Motor neuron (in vitro differentiated cells): ENCODE measurements around the gene DDI2. TPM values are rescaled to one million over a fixed set of nuclear protein-coding genes. Genes with fewer than 3 reads are reported as not detected.

ENCODE experiments used
- ATAC-seq, 8 experiments: fragments of 200-7000 bp; cut with Tn5 transposase; replicated peaks in 6 of 8; 2 replicates each; pipeline ENCODE4 v1.8.0; 2021; ENCODE audit warnings: mild to moderate bottlenecking in 8 of 8, moderate library complexity in 8 of 8
- H3K27ac ChIP-seq, 2 donors: fragments of 250-450 bp; sonication (Bioruptor Pico); 2 replicates each; pipeline ENCODE4 v1.9.0; 2021; ENCODE audit warnings: antibody characterized with exemption in 2 of 2, mild to moderate bottlenecking in 2 of 2, moderate library complexity in 1 of 2
- H3K4me1 ChIP-seq, 2 donors: fragments of 250-450 bp; sonication (Bioruptor Pico); replicated peaks in 1 of 2; 2 replicates each; pipeline ENCODE4 v1.6.1; 2021; ENCODE audit warnings: antibody characterized with exemption in 2 of 2, mild to moderate bottlenecking in 2 of 2, moderate library complexity in 1 of 2
- H3K4me3 ChIP-seq, 5 donors: fragments of 250-450 bp; sonication (Bioruptor Pico); 2 replicates each; pipeline ENCODE4 v1.9.0; 2021; ENCODE audit warnings: antibody characterized with exemption in 5 of 5, mild to moderate bottlenecking in 5 of 5, moderate library complexity in 4 of 5
- WGBS, 10 experiments: fragments of 450-650 bp; shearing (Covaris generic); methylation state at CpG; one replicate each; pipeline ENCODE4 v1.0.0; 2022; 5-methylcytosine and 5-hydroxymethylcytosine counted together
- in situ Hi-C, 9 experiments: fragments of 400-800 bp; cut with MboI; loops; one replicate each; pipeline ENCODE4 v1.15.0; 2021; ENCODE audit warnings: low sequenced_read_pairs in 9 of 9, low pct_unique_long_range_greater_than_20kb in 2 of 9; ENCODE audit not compliant: unreplicated experiment in 9 of 9
- total RNA-seq, 8 experiments: library from RNA; unstranded; fragments of 300-600 nt; gene quantifications; 2 replicates each; pipeline versions ENCODE4 v1.2.3 to v1.2.4, GENCODE V29; 2022

The DDI2 gene
- total RNA-seq, 8 experiments from 2014 or later: 11.1 to 47.4 (median 17.0) TPM

GRCh38 chr1:15708486-15709137 is 91.4 kb downstream of the DDI2 start:
- no peak overlapping the region for H3K27ac ChIP-seq
- in situ Hi-C loops: no loop called here
- H3K4me3 ChIP-seq: no peak overlapping the region
- no peaks in the 10 kb centered on the region for H3K4me1 ChIP-seq
- 67 to 100% (median 91%) methylated on average over 5 to 15 of the region's 15 CpGs; no CpG with 5 or more reads in 1 of the 10 experiments for WGBS, 10 experiments
- ATAC-seq: no peak

- no peak for ATAC-seq
- Histone ChIP-seq H3K4me3 (no peak overlapping the region), H3K4me1 (no peaks in the 10 kb centered on the region), H3K27ac (no peak overlapping the region)
- WGBS, 10 experiments: 82 to 100% (median 98%) methylated on average over 1 to 4 of the region's 4 CpGs; no CpG with 5 or more reads in 1 of the 10 experiments
- in situ Hi-C loops: no loop called here
Observed at GRCh38 chr1:15709226-15709625, 92.0 kb downstream of the DDI2 start.

DNA sequence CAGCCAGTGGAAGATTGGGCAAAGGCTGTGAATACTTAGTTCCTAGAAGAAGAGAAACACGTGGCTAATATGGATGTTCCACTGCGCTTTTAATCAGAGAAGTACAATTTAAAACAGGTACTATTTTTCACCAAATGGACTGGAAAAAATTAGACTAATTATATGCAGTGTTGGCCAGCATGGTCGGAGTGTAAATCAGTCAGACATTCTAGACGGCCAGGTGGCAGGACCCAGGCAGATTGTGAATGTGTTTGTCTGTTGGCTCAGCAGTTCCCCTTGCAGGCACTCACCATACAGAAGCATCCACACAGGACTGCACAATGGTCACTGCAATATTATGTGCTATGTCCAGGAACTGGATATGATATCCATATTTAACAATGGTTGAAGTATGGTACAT is 94.9 kb downstream of the DDI2 start:
- in situ Hi-C loops: no loop called here
- no peak overlapping the region for H3K4me3 ChIP-seq
- ATAC-seq: peak in 6 of 8 experiments; percentile 33 to 83 (median 62)
- no peak overlapping the region for H3K27ac ChIP-seq
- H3K4me1 ChIP-seq: no peaks in the 10 kb centered on the region
- 30 to 64% (median 50%) methylated on average over 2 to 4 of the region's 4 CpGs for WGBS, 10 experiments

DNA sequence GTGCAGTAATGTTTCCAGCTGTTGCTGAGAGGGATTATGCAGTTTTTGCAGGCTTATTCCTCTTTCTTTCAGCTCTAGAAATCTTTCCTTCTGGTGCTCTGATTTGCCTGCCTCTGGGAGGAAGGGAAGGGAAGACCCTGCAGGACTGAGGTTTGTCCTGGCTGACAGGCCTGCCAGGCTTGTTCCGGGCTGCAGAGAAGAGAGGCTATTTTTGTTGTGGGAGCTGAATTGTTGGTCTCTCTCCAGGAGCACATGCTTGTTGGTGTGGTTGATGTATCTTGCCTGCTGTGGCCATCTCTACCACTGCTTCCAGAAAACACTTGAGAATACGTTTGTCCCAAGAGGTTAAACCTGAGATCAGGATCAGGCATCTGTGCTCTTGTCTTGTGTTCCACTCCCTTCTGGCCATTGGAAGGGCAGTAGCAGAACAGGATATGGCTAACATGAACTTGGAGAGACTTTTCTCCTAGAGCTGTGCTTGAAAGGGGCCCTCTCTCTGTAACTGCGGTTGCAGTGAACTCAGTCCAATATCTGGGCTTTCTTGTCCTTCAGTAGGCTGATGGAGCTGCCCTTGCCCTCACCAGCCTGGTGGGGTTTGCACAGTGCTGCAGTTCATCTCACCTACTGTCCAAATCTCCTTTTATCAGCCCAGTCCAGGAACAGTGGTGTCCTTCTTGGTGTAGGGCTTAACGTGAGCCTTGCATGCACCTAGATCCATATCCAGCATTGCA is 97.3 kb downstream of the DDI2 start:
- Histone ChIP-seq H3K4me1 (no peaks in the 10 kb centered on the region), H3K27ac (no peak overlapping the region), H3K4me3 (no peak overlapping the region)
- in situ Hi-C loops: no loop called here
- WGBS, 10 experiments: 21 to 100% (median 83%) methylated on average over 1 to 4 of the region's 4 CpGs; no CpG with 5 or more reads in 2 of the 10 experiments
- ATAC-seq: peak in 2 of 8 experiments; percentile 60 to 77

DNA sequence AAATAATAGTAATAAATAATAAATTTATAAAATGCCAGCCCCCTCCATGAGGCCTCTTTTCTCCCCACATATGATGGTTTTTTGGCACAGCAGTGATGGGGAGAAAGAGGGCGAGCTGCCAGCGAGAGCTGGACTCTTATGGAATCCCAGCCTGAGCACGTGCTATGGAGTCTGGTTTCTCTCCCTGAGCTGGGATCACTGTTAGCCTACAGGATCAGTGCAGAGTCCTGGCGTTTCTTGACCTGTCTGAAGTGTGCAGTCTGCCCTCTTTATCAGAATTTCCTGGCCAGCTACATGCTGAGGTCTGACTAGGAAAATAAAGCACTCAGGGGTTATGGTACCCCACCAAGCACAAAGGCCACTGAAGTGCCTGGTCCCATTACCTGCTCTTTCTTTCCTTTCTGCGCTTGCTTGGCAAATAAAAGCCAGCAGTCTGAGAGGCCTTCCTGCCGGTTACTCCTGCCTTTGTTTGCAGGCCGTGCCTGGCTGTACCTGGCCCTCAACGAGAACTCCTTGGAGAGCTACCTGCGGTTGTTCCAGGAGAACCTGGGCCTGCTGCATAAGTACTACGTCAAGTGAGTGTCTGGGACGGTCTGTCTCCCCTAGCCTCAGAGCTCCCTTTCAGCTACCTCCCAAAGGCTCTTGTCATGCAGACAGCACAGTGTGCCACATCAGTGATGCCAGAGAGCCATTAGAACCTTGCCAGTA is 100.3 kb downstream of the DDI2 start:
- ATAC-seq: no peak
- H3K27ac ChIP-seq: no peak overlapping the region
- in situ Hi-C loops: no loop called here
- H3K4me3 ChIP-seq: no peak overlapping the region
- WGBS, 10 experiments: 83 to 100% (median 97%) methylated on average over 1 to 11 of the region's 11 CpGs; no CpG with 5 or more reads in 2 of the 10 experiments
- no peaks in the 10 kb centered on the region for H3K4me1 ChIP-seq

DNA sequence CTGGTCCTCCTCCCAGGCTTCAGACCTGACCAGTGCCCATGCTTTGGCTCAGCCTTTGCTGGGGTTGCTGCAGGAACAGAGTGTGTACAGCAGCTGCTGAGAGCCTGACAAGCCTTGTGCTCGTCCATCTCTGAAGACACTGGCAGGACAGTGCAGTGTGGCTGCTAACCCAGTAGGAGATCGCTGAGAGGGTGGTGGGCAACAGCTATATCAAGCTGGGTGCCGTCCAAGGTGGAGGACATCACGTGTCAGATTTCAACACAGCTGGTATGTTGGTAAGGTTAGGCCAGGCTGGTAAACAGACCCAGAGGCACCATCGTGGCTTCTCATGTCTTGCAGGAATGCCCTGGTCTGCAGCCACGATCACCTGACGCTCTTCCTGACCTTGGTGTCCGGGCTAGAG is 100.9 kb downstream of the DDI2 start:
- no peak for ATAC-seq
- Histone ChIP-seq H3K27ac (no peak overlapping the region), H3K4me3 (no peak overlapping the region), H3K4me1 (no peaks in the 10 kb centered on the region)
- 73 to 100% (median 100%) methylated on average over 1 to 5 of the region's 8 CpGs; no CpG with 5 or more reads in 2 of the 10 experiments for WGBS, 10 experiments
- in situ Hi-C loops: no loop called here

Other genes starting within 250 kb of the DDI2 start
- gene EFHD2, start 207.6 kb upstream of the DDI2 start, total RNA-seq: 10 to 100 TPM in 7 of 8 experiments, 1 to 10 TPM in 1; 9.1 to 67.9 (median 14.4) TPM
- gene CTRC, start 179.0 kb upstream of the DDI2 start, total RNA-seq: under 1 TPM in 7 of 8 experiments, not detected in 1; 0.05 to 0.95 (median 0.14) TPM
- 1 to 10 TPM in 1 of 8 experiments, not detected in 7; 1.1 TPM for gene CELA2A, start 160.7 kb upstream of the DDI2 start, total RNA-seq
- gene CELA2B, start 141.4 kb upstream of the DDI2 start, total RNA-seq: not detected
- 10 to 100 TPM in 6 of 8 experiments, 1 to 10 TPM in 2; 8.2 to 17.1 (median 13.9) TPM for gene CASP9, start 93.2 kb upstream of the DDI2 start, total RNA-seq
- 10 to 100 TPM; 14.4 to 26.0 (median 18.0) TPM for gene DNAJC16, start 90.6 kb upstream of the DDI2 start, total RNA-seq
- 1 to 10 TPM in 2 of 8 experiments, under 1 TPM in 6; 0.14 to 1.2 (median 0.65) TPM for gene AGMAT, start 32.4 kb upstream of the DDI2 start, total RNA-seq
- gene PLEKHM2, start 66.9 kb downstream of the DDI2 start, total RNA-seq: 10 to 100 TPM; 23.7 to 45.7 (median 33.4) TPM
- gene SLC25A34, start 118.8 kb downstream of the DDI2 start, total RNA-seq: 1 to 10 TPM in 4 of 8 experiments, under 1 TPM in 4; 0.49 to 1.5 (median 1.0) TPM
- under 1 TPM in 1 of 8 experiments, not detected in 7; 0.28 TPM for gene TMEM82, start 125.0 kb downstream of the DDI2 start, total RNA-seq
- 10 to 100 TPM in 3 of 8 experiments, 1 to 10 TPM in 5; 2.0 to 35.1 (median 9.6) TPM for gene FBLIM1, start 141.3 kb downstream of the DDI2 start, total RNA-seq
- gene UQCRHL, start 190.2 kb downstream of the DDI2 start, total RNA-seq: 1 to 10 TPM; 2.7 to 7.2 (median 5.9) TPM
- gene SPEN, start 230.2 kb downstream of the DDI2 start, total RNA-seq: 10 to 100 TPM in 7 of 8 experiments, 1 to 10 TPM in 1; 10.0 to 69.9 (median 44.0) TPM